Activated naive CD4-positive, alpha-beta T cell treated with anti-CD3 and anti-CD28 coated beads, Interleukin-2, amount 10 ng/mL, durations not matched to agents 7 days and 5 days (primary cell): ENCODE results near the gene PACRG.

Experiments
- CTCF ChIA-PET: fragments of 350-600 bp; sonication (Branson Sonifier 250); formaldehyde crosslinking; loops from one replicate; lab custom pipeline; 2021; ENCODE audit warnings: antibody characterized with exemption; lab: Charles Lee
- DNase-seq: peaks from one replicate; pipeline ENCODE4 v3.0.0-alpha.2; 2020
- H3K27ac Mint-ChIP-seq: one replicate; pipeline ENCODE4 v1.8.0; 2021; ENCODE audit warnings: mild to moderate bottlenecking, moderate library complexity, mixed read lengths
- H3K27me3 Mint-ChIP-seq: one replicate; pipeline ENCODE4 v1.8.0; 2021; ENCODE audit warnings: mild to moderate bottlenecking, mixed read lengths
- H3K36me3 Mint-ChIP-seq: one replicate; pipeline ENCODE4 v1.8.0; 2021; ENCODE audit warnings: mixed read lengths
- H3K4me1 Mint-ChIP-seq: one replicate; pipeline ENCODE4 v1.8.0; 2021; ENCODE audit warnings: mixed read lengths
- H3K4me3 Mint-ChIP-seq: one replicate; pipeline ENCODE4 v1.8.0; 2021; ENCODE audit warnings: mild to moderate bottlenecking, moderate library complexity, mixed read lengths
- H3K9me3 Mint-ChIP-seq: one replicate; pipeline ENCODE4 v1.8.0; 2021; ENCODE audit warnings: mixed read lengths

Gene PACRG

GRCh38 chr6:163189609-163190008 lies 461.8 kb downstream of the PACRG start:
- CTCF ChIA-PET: no interaction called here
- H3K9me3 Mint-ChIP-seq: no peaks in the 10 kb centered on the region
- no peak overlapping the region for H3K27ac Mint-ChIP-seq
- no peak overlapping the region for H3K4me3 Mint-ChIP-seq
- no peaks in the 10 kb centered on the region for H3K4me1 Mint-ChIP-seq
- no peaks in the 10 kb centered on the region for H3K36me3 Mint-ChIP-seq
- no peak for DNase-seq
- peaks cover 4% of the 10 kb centered on the region for H3K27me3 Mint-ChIP-seq

GRCh38 chr6:163190786-163191185 lies 463.0 kb downstream of the PACRG start:
- Mint-ChIP-seq H3K36me3 (no peaks in the 10 kb centered on the region), H3K9me3 (no peaks in the 10 kb centered on the region), H3K4me3 (no peak overlapping the region), H3K4me1 (no peaks in the 10 kb centered on the region), H3K27me3 (peaks cover 4% of the 10 kb centered on the region), H3K27ac (no peak overlapping the region)
- CTCF ChIA-PET: no interaction called here
- no peak for DNase-seq

- Mint-ChIP-seq H3K27me3 (peaks cover 4% of the 10 kb centered on the region), H3K4me3 (no peak overlapping the region), H3K4me1 (no peaks in the 10 kb centered on the region), H3K36me3 (no peaks in the 10 kb centered on the region), H3K27ac (no peak overlapping the region), H3K9me3 (no peaks in the 10 kb centered on the region)
- DNase-seq: no peak
- CTCF ChIA-PET: no interaction called here
Observed at GRCh38 chr6:163191704-163192537, 464.1 kb downstream of the PACRG start.

GRCh38 chr6:163192591-163192990 lies 464.8 kb downstream of the PACRG start:
- CTCF ChIA-PET: no interaction called here
- Mint-ChIP-seq H3K4me3 (no peak overlapping the region), H3K4me1 (no peaks in the 10 kb centered on the region), H3K36me3 (no peaks in the 10 kb centered on the region), H3K27ac (no peak overlapping the region), H3K27me3 (peaks cover under 1% of the 10 kb centered on the region), H3K9me3 (no peaks in the 10 kb centered on the region)
- no peak for DNase-seq

- Mint-ChIP-seq H3K27me3 (no peaks in the 10 kb centered on the region), H3K4me1 (no peaks in the 10 kb centered on the region), H3K4me3 (no peak overlapping the region), H3K9me3 (no peaks in the 10 kb centered on the region), H3K27ac (no peak overlapping the region), H3K36me3 (no peaks in the 10 kb centered on the region)
- CTCF ChIA-PET: no interaction called here
- no peak for DNase-seq
Observed at GRCh38 chr6:163193326-163193725, 465.6 kb downstream of the PACRG start.

- Mint-ChIP-seq H3K36me3 (no peaks in the 10 kb centered on the region), H3K9me3 (no peaks in the 10 kb centered on the region)
- CTCF ChIA-PET: no interaction called here
Observed at GRCh38 chr6:163195721-163196691, 468.2 kb downstream of the PACRG start.

GRCh38 chr6:163197839-163198238 lies 470.1 kb downstream of the PACRG start:
- H3K4me3 Mint-ChIP-seq: no peak overlapping the region
- H3K4me1 Mint-ChIP-seq: no peaks in the 10 kb centered on the region
- CTCF ChIA-PET: no interaction called here
- DNase-seq: no peak
- H3K9me3 Mint-ChIP-seq: no peaks in the 10 kb centered on the region
- H3K27me3 Mint-ChIP-seq: no peaks in the 10 kb centered on the region
- H3K27ac Mint-ChIP-seq: no peak overlapping the region
- H3K36me3 Mint-ChIP-seq: no peaks in the 10 kb centered on the region

More at GRCh38 chr6:163195721-163196691, 468.2 kb downstream of the PACRG start:
- H3K4me3 Mint-ChIP-seq: no peak overlapping the region
- no peaks in the 10 kb centered on the region for H3K4me1 Mint-ChIP-seq
- no peak overlapping the region for H3K27ac Mint-ChIP-seq
- DNase-seq: no peak
- H3K27me3 Mint-ChIP-seq: no peaks in the 10 kb centered on the region

- CTCF ChIA-PET: no interaction called here
- Mint-ChIP-seq H3K36me3 (no peaks in the 10 kb centered on the region), H3K4me3 (no peak overlapping the region), H3K27ac (no peak overlapping the region), H3K27me3 (no peaks in the 10 kb centered on the region), H3K4me1 (no peaks in the 10 kb centered on the region), H3K9me3 (no peaks in the 10 kb centered on the region)
- no peak for DNase-seq
Observed at GRCh38 chr6:163198396-163198795, 470.6 kb downstream of the PACRG start.

- no peak overlapping the region for H3K27ac Mint-ChIP-seq
- no peaks in the 10 kb centered on the region for H3K9me3 Mint-ChIP-seq
- no peaks in the 10 kb centered on the region for H3K4me1 Mint-ChIP-seq
- H3K36me3 Mint-ChIP-seq: no peaks in the 10 kb centered on the region
- no peaks in the 10 kb centered on the region for H3K27me3 Mint-ChIP-seq
- no peak overlapping the region for H3K4me3 Mint-ChIP-seq
- DNase-seq: no peak
- CTCF ChIA-PET: no interaction called here
Observed at GRCh38 chr6:163199371-163199770, 471.6 kb downstream of the PACRG start.

- Mint-ChIP-seq H3K27ac (no peak overlapping the region), H3K9me3 (no peaks in the 10 kb centered on the region), H3K4me3 (no peak overlapping the region), H3K4me1 (no peaks in the 10 kb centered on the region), H3K36me3 (no peaks in the 10 kb centered on the region), H3K27me3 (no peaks in the 10 kb centered on the region)
- CTCF ChIA-PET: no interaction called here
- no peak for DNase-seq
Observed at GRCh38 chr6:163200289-163200688, 472.5 kb downstream of the PACRG start.

GRCh38 chr6:163200694-163201093 lies 472.9 kb downstream of the PACRG start:
- CTCF ChIA-PET: no interaction called here
- no peak overlapping the region for H3K4me3 Mint-ChIP-seq
- H3K4me1 Mint-ChIP-seq: no peaks in the 10 kb centered on the region
- no peak overlapping the region for H3K27ac Mint-ChIP-seq
- DNase-seq: no peak
- no peaks in the 10 kb centered on the region for H3K9me3 Mint-ChIP-seq
- H3K27me3 Mint-ChIP-seq: no peaks in the 10 kb centered on the region
- no peaks in the 10 kb centered on the region for H3K36me3 Mint-ChIP-seq

- no peaks in the 10 kb centered on the region for H3K27me3 Mint-ChIP-seq
Observed at GRCh38 chr6:163201855-163202254, 474.1 kb downstream of the PACRG start.

GRCh38 chr6:163206196-163206595 lies 478.4 kb downstream of the PACRG start:
- H3K4me1 Mint-ChIP-seq: no peaks in the 10 kb centered on the region
- CTCF ChIA-PET: no interaction called here
- no peak overlapping the region for H3K27ac Mint-ChIP-seq
- H3K36me3 Mint-ChIP-seq: no peaks in the 10 kb centered on the region
- H3K27me3 Mint-ChIP-seq: no peaks in the 10 kb centered on the region
- no peak for DNase-seq
- no peaks in the 10 kb centered on the region for H3K9me3 Mint-ChIP-seq
- no peak overlapping the region for H3K4me3 Mint-ChIP-seq

More at GRCh38 chr6:163201855-163202254, 474.1 kb downstream of the PACRG start:
- no peak for DNase-seq
- Mint-ChIP-seq H3K4me3 (no peak overlapping the region), H3K4me1 (no peaks in the 10 kb centered on the region), H3K9me3 (no peaks in the 10 kb centered on the region), H3K36me3 (no peaks in the 10 kb centered on the region), H3K27ac (no peak overlapping the region)
- CTCF ChIA-PET: no interaction called here

GRCh38 chr6:163207431-163208383 lies 479.9 kb downstream of the PACRG start:
- DNase-seq: no peak
- CTCF ChIA-PET: no interaction called here
- Mint-ChIP-seq H3K27ac (no peak overlapping the region), H3K27me3 (no peaks in the 10 kb centered on the region), H3K36me3 (no peaks in the 10 kb centered on the region), H3K9me3 (peaks cover 6% of the 10 kb centered on the region), H3K4me3 (no peak overlapping the region), H3K4me1 (no peaks in the 10 kb centered on the region)
